H9 (cell line): Measurements from ENCODE around the gene HMSD. TPM values are rescaled to one million over a fixed set of nuclear protein-coding genes. Genes with fewer than 3 reads are reported as not detected.

Experiments used
- DNase-seq: peaks from one replicate; pipeline ENCODE4 v3.0.0-alpha.2; 2017
- H2AFZ ChIP-seq: one replicate; pipeline ENCODE4 v1.6.1; 2013; ENCODE audit warnings: mild to moderate bottlenecking, low read length, control low read depth, moderate library complexity
- H2AK5ac ChIP-seq: 2 replicates; pipeline ENCODE4 v1.6.1; 2013; ENCODE audit warnings: low read length, control low read depth, mixed read lengths; ENCODE audit not compliant: insufficient read length
- H2BK120ac ChIP-seq: one replicate; pipeline ENCODE4 v1.6.1; 2013; ENCODE audit warnings: low read depth, mild to moderate bottlenecking, low read length, control low read depth, inconsistent platforms; ENCODE audit not compliant: poor library complexity, severe bottlenecking
- H2BK12ac ChIP-seq: 2 replicates; pipeline ENCODE4 v1.6.1; 2013; ENCODE audit warnings: low read length, control low read depth, mixed read lengths, low read depth; ENCODE audit not compliant: insufficient read length
- H2BK15ac ChIP-seq: 2 replicates; pipeline ENCODE4 v1.6.1; 2013; ENCODE audit warnings: low read depth, low read length, control low read depth
- H2BK20ac ChIP-seq: one replicate; pipeline ENCODE4 v1.6.1; 2013; ENCODE audit warnings: low read depth, mild to moderate bottlenecking, low read length, control low read depth, inconsistent platforms; ENCODE audit not compliant: poor library complexity, severe bottlenecking
- H2BK5ac ChIP-seq: 2 replicates; pipeline ENCODE4 v1.6.1; 2013; ENCODE audit warnings: low read length, control low read depth, mixed read lengths; ENCODE audit not compliant: insufficient read length
- H3K14ac ChIP-seq: 2 replicates; pipeline ENCODE4 v1.6.1; 2013; ENCODE audit warnings: low read length, control low read depth; ENCODE audit not compliant: insufficient read depth
- H3K18ac ChIP-seq: 2 replicates; pipeline ENCODE4 v1.6.1; 2013; ENCODE audit warnings: low read depth, mild to moderate bottlenecking, mixed read lengths, low read length, control low read depth; ENCODE audit not compliant: insufficient read length
- H3K23ac ChIP-seq: 2 replicates; pipeline ENCODE4 v1.6.1; 2013; ENCODE audit warnings: low read length, control low read depth, mixed read lengths, low read depth; ENCODE audit not compliant: insufficient read length
- H3K23me2 ChIP-seq: 2 replicates; pipeline ENCODE4 v1.6.1; 2013; ENCODE audit warnings: low read depth, mild to moderate bottlenecking, mixed read lengths, low read length, control low read depth; ENCODE audit not compliant: insufficient read length, poor library complexity, severe bottlenecking
- H3K27ac ChIP-seq: 2 replicates; pipeline ENCODE4 v1.5.1; 2013; ENCODE audit warnings: low read length, control low read depth, mixed read lengths, low read depth; ENCODE audit not compliant: insufficient read length
- H3K27me3 ChIP-seq: 2 replicates; pipeline ENCODE4 v1.6.1; 2013; ENCODE audit warnings: low read length, control low read depth, inconsistent platforms; ENCODE audit not compliant: insufficient read depth
- H3K4ac ChIP-seq: 2 replicates; pipeline ENCODE4 v1.6.1; 2013; ENCODE audit warnings: low read depth, mild to moderate bottlenecking, control low read depth, inconsistent platforms, low read length, moderate library complexity
- H3K4me1 ChIP-seq: 2 replicates; pipeline ENCODE4 v1.6.1; 2013; ENCODE audit warnings: low read length, control low read depth, inconsistent platforms; ENCODE audit not compliant: insufficient read depth
- H3K4me2 ChIP-seq: 2 replicates; pipeline ENCODE4 v1.6.1; 2013; ENCODE audit warnings: low read length, control low read depth, mixed read lengths; ENCODE audit not compliant: insufficient read length, insufficient read depth
- H3K56ac ChIP-seq: 2 replicates; pipeline ENCODE4 v1.6.1; 2013; ENCODE audit warnings: low read depth, mild to moderate bottlenecking, mixed read lengths, low read length, control low read depth; ENCODE audit not compliant: insufficient read length
- H3K79me1 ChIP-seq: 2 replicates; pipeline ENCODE4 v1.6.1; 2013; ENCODE audit warnings: low read depth, mild to moderate bottlenecking, moderate library complexity, low read length, control low read depth, inconsistent platforms; ENCODE audit not compliant: insufficient read depth, poor library complexity, severe bottlenecking
- H3K79me2 ChIP-seq: 2 replicates; pipeline ENCODE4 v1.6.1; 2013; ENCODE audit warnings: low read length, control low read depth, inconsistent platforms; ENCODE audit not compliant: insufficient read depth
- H3K9ac ChIP-seq: 2 replicates; pipeline ENCODE4 v1.6.1; 2013; ENCODE audit warnings: low read length, control low read depth, mixed read lengths; ENCODE audit not compliant: insufficient read length; ENCODE audit errors: extremely low read depth
- H3K9me3 ChIP-seq: one replicate; pipeline ENCODE4 v1.6.1; 2013; ENCODE audit warnings: low read depth, low read length, inconsistent platforms; ENCODE audit not compliant: control insufficient read depth
- H3T11ph ChIP-seq: one replicate; pipeline ENCODE4 v1.6.1; 2013; ENCODE audit warnings: mild to moderate bottlenecking, low read length, control low read depth, inconsistent platforms
- H4K20me1 ChIP-seq: one replicate; pipeline ENCODE4 v1.6.1; 2013; ENCODE audit not compliant: control insufficient read depth, insufficient read length, insufficient read depth
- H4K5ac ChIP-seq: 2 replicates; pipeline ENCODE4 v1.6.1; 2013; ENCODE audit warnings: low read depth, mild to moderate bottlenecking, mixed read lengths, low read length, control low read depth; ENCODE audit not compliant: insufficient read length
- H4K8ac ChIP-seq: replicated peaks from 2 replicates; pipeline ENCODE4 v1.6.1; 2013; ENCODE audit warnings: low read length, control low read depth, mixed read lengths, low read depth; ENCODE audit not compliant: insufficient read length
- H4K91ac ChIP-seq: 2 replicates; pipeline ENCODE4 v1.6.1; 2013; ENCODE audit warnings: low read depth, mild to moderate bottlenecking, moderate library complexity, mixed read lengths, low read length, control low read depth; ENCODE audit not compliant: insufficient read length
- H3K27ac Mint-ChIP-seq, 3 experiments: 2 replicates in 2 of 3; 3 replicates in 1 of 3; pipeline ENCODE4 v1.8.0; 2020 to 2021; ENCODE audit warnings: mixed read lengths in 3 of 3, mild to moderate bottlenecking in 1 of 3, moderate library complexity in 1 of 3
- H3K27me3 Mint-ChIP-seq: 2 replicates; pipeline ENCODE4 v1.8.0; 2021; ENCODE audit warnings: low read depth, mild to moderate bottlenecking, moderate library complexity, mixed read lengths
- H3K36me3 Mint-ChIP-seq, 3 experiments: 2 replicates in 2 of 3; 3 replicates in 1 of 3; pipeline ENCODE4 v1.8.0; 2020 to 2021; ENCODE audit warnings: low read depth in 3 of 3, mixed read lengths in 3 of 3; ENCODE audit not compliant: insufficient read depth in 1 of 3
- H3K4me1 Mint-ChIP-seq, 2 experiments: 2 replicates each; pipeline ENCODE4 v1.8.0; 2020; ENCODE audit warnings: mixed read lengths in 2 of 2
- H3K4me3 Mint-ChIP-seq, 2 experiments: 2 replicates in 1 of 2; 3 replicates in 1 of 2; pipeline ENCODE4 v1.8.0; 2020 to 2021; ENCODE audit warnings: mild to moderate bottlenecking in 2 of 2, mixed read lengths in 2 of 2, moderate library complexity in 1 of 2
- H3K9me3 Mint-ChIP-seq, 2 experiments: 2 replicates in 1 of 2; 3 replicates in 1 of 2; pipeline ENCODE4 v1.8.0; 2020; ENCODE audit warnings: mild to moderate bottlenecking in 2 of 2, mixed read lengths in 2 of 2, moderate library complexity in 1 of 2
- WGBS: extraction: QIAGEN DNeasy Blood & Tissue Kit; methylation state at CpG from one replicate; pipeline ENCODE4 v1.1.7; 2013; ENCODE audit warnings: missing lambda C conversion rate, low lambda C conversion rate, mixed read lengths; ENCODE audit not compliant: insufficient read length; ENCODE audit errors: extremely low coverage; 5-methylcytosine and 5-hydroxymethylcytosine counted together
- total RNA-seq: library from RNA; stranded (reverse); gene quantifications from 2 replicates; pipeline ENCODE4 v1.2.1, GENCODE V29; 2021
- TF ChIP-seq, protein P1 (sequence below): fragments of 200-600 bp; sonication (generic); conservative IDR thresholded peaks from 3 replicates; pipeline ENCODE4 v1.8.0; 2021; ENCODE audit warnings: antibody characterized with exemption, mild to moderate bottlenecking

The HMSD gene
- total RNA-seq, 1 experiment from 2014 or later: 6.6 TPM

DNA sequence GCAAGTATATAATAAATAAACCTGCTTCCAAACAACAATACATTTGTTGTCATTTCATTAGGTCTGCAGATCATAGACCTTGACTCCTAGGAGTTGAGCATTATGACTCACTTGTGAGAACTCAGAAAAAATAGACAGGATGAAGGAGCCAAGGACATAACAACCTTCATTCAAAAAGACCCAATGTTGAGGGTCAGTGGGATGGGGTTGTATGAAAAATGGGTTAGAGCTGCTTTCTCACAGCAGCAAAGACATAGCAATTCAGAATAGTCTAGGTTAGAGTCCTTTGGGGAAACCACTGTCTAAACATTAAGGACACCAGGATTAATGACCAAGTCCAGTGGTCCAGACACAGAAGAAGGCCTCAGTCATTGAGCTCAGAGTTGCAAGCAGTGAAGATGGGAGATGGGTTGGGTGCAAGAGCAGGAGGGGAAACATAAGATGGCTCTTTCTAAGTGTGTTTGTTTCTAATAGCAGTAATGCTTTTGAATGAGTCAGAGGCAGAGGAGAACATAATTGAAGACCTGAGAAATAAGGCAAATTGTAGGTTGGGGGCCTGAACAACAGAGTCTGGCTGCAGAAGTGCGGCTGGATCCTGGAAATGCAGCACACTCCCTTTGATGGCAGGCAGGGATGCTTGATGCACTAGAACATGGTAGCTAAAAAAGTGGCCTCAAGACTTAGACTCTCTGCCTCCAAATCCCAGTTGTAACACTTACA lies 45.1 kb upstream of the HMSD start:
- Histone ChIP-seq H4K20me1 (no peaks in the 10 kb centered on the region), H3K23me2 (no peaks in the 10 kb centered on the region), H2BK12ac (no peak overlapping the region), H3K23ac (no peak overlapping the region), H2BK20ac (no peak overlapping the region), H3K27ac (no peak overlapping the region), H3K4me1 (no peaks in the 10 kb centered on the region), H3K18ac (no peak overlapping the region), H3K9me3 (no peaks in the 10 kb centered on the region), H3K4ac (no peak overlapping the region), H2BK5ac (no peak overlapping the region), H3K4me2 (no peak overlapping the region), H2BK15ac (no peak overlapping the region), H2AK5ac (no peak overlapping the region), H3K79me2 (no peaks in the 10 kb centered on the region), H2AFZ (no peak overlapping the region), H4K8ac (no peak overlapping the region), H3K27me3 (no peaks in the 10 kb centered on the region), H3K9ac (no peak overlapping the region), H3T11ph (no peak overlapping the region), H3K79me1 (no peaks in the 10 kb centered on the region), H3K56ac (no peak overlapping the region), H3K14ac (no peak overlapping the region), H4K91ac (no peak overlapping the region), H4K5ac (no peak overlapping the region), H2BK120ac (no peak overlapping the region)
- H3K36me3 Mint-ChIP-seq: peaks cover 0 to 8% (median 0%) of the 10 kb centered on the region in 3 experiments; a peak in 4 of 7 replicates
- DNase-seq: no peak
- H3K4me1 Mint-ChIP-seq: peaks cover 7 to 11% of the 10 kb centered on the region in 2 experiments
- TF ChIP-seq, protein P1, sequence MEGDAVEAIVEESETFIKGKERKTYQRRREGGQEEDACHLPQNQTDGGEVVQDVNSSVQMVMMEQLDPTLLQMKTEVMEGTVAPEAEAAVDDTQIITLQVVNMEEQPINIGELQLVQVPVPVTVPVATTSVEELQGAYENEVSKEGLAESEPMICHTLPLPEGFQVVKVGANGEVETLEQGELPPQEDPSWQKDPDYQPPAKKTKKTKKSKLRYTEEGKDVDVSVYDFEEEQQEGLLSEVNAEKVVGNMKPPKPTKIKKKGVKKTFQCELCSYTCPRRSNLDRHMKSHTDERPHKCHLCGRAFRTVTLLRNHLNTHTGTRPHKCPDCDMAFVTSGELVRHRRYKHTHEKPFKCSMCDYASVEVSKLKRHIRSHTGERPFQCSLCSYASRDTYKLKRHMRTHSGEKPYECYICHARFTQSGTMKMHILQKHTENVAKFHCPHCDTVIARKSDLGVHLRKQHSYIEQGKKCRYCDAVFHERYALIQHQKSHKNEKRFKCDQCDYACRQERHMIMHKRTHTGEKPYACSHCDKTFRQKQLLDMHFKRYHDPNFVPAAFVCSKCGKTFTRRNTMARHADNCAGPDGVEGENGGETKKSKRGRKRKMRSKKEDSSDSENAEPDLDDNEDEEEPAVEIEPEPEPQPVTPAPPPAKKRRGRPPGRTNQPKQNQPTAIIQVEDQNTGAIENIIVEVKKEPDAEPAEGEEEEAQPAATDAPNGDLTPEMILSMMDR: no peak
- no CpG with 5 or more reads among the region's 1 CpG for WGBS
- H3K27ac Mint-ChIP-seq: no peak overlapping the region
- peaks cover 0 to 13% of the 10 kb centered on the region in 2 experiments; a peak in 4 of 5 replicates for H3K9me3 Mint-ChIP-seq
- H3K4me3 Mint-ChIP-seq: no peak overlapping the region
- peaks cover 1% of the 10 kb centered on the region; the same call in 1 of the 2 replicates for H3K27me3 Mint-ChIP-seq
